Neural crest cell (in vitro differentiated cells): ENCODE data around the gene DNAJC11. TPM values are rescaled to one million over a fixed set of nuclear protein-coding genes. Genes with fewer than 3 reads are reported as not detected.

Experiments
- DNase-seq: peaks from one replicate; pipeline ENCODE4 v3.0.0; 2021; ENCODE audit warnings: low read depth, mixed read lengths, low spot score
- H3K27ac Mint-ChIP-seq: one replicate; pipeline ENCODE4 v1.8.0; 2021; ENCODE audit warnings: mild to moderate bottlenecking, mixed read lengths; ENCODE audit not compliant: unreplicated experiment
- H3K27me3 Mint-ChIP-seq: 2 replicates; pipeline ENCODE4 v1.8.0; 2021; ENCODE audit warnings: low read depth, mild to moderate bottlenecking, mixed read lengths
- H3K36me3 Mint-ChIP-seq: 2 replicates; pipeline ENCODE4 v1.8.0; 2021; ENCODE audit warnings: low read depth, mild to moderate bottlenecking, mixed read lengths
- H3K4me1 Mint-ChIP-seq: 2 replicates; pipeline ENCODE4 v1.8.0; 2021; ENCODE audit warnings: mixed read lengths
- H3K4me3 Mint-ChIP-seq: one replicate; pipeline ENCODE4 v1.8.0; 2021; ENCODE audit warnings: mild to moderate bottlenecking, mixed read lengths
- H3K9me3 Mint-ChIP-seq: 2 replicates; pipeline ENCODE4 v1.8.0; 2021; ENCODE audit warnings: mixed read lengths
- CTCF ChIP-seq: fragments of 200-600 bp; sonication (generic); conservative IDR thresholded peaks from 2 replicates; pipeline ENCODE4 v1.5.0; 2021; ENCODE audit warnings: antibody characterized with exemption, mild to moderate bottlenecking
- total RNA-seq: library from RNA; stranded (reverse); gene quantifications from 2 replicates; pipeline ENCODE4 v1.2.1, GENCODE V29; 2021

DNAJC11 gene
- total RNA-seq, 1 donor from 2014 or later, result 86.6 TPM

- H3K27me3 Mint-ChIP-seq, result no peaks in the 10 kb centered on the region
- no peaks in the 10 kb centered on the region for H3K9me3 Mint-ChIP-seq
- no peak for TF ChIP-seq CTCF
Measured at GRCh38 chr1:6660415-6661049, 41.1 kb downstream of the DNAJC11 start.

GRCh38 chr1:6658359-6659060 is 43.1 kb downstream of the DNAJC11 start:
- Mint-ChIP-seq H3K4me3 (no peak overlapping the region), H3K27ac (no peak overlapping the region), H3K9me3 (no peaks in the 10 kb centered on the region), H3K36me3 (peaks cover 10% of the 10 kb centered on the region), H3K27me3 (no peaks in the 10 kb centered on the region), H3K4me1 (peaks cover 8% of the 10 kb centered on the region)
- no peak for DNase-seq
- TF ChIP-seq CTCF, result no peak

More at GRCh38 chr1:6660415-6661049, 41.1 kb downstream of the DNAJC11 start:
- no peak overlapping the region for H3K4me3 Mint-ChIP-seq
- H3K36me3 Mint-ChIP-seq, result peaks cover 12% of the 10 kb centered on the region
- no peak for DNase-seq
- no peak overlapping the region for H3K27ac Mint-ChIP-seq
- no peaks in the 10 kb centered on the region for H3K4me1 Mint-ChIP-seq

GRCh38 chr1:6657138-6657537 is 44.5 kb downstream of the DNAJC11 start:
- no peaks in the 10 kb centered on the region for H3K27me3 Mint-ChIP-seq
- DNase-seq, result no peak
- peaks cover 13% of the 10 kb centered on the region for H3K4me1 Mint-ChIP-seq
- H3K4me3 Mint-ChIP-seq, result no peak overlapping the region
- no peaks in the 10 kb centered on the region for H3K9me3 Mint-ChIP-seq
- H3K27ac Mint-ChIP-seq, result no peak overlapping the region
- no peak for TF ChIP-seq CTCF
- peaks cover 6% of the 10 kb centered on the region for H3K36me3 Mint-ChIP-seq

- Mint-ChIP-seq H3K36me3 (peaks cover 4% of the 10 kb centered on the region), H3K27ac (no peak overlapping the region)
- no peak for TF ChIP-seq CTCF
Measured at GRCh38 chr1:6653436-6654290, 48.0 kb downstream of the DNAJC11 start.

GRCh38 chr1:6652986-6653385 is 48.6 kb downstream of the DNAJC11 start:
- peaks cover 13% of the 10 kb centered on the region for H3K4me1 Mint-ChIP-seq
- H3K4me3 Mint-ChIP-seq, result no peak overlapping the region
- H3K9me3 Mint-ChIP-seq, result no peaks in the 10 kb centered on the region
- no peak overlapping the region for H3K27ac Mint-ChIP-seq
- peaks cover 4% of the 10 kb centered on the region for H3K36me3 Mint-ChIP-seq
- no peaks in the 10 kb centered on the region for H3K27me3 Mint-ChIP-seq
- DNase-seq, result no peak
- no peak for TF ChIP-seq CTCF

More at GRCh38 chr1:6653436-6654290, 48.0 kb downstream of the DNAJC11 start:
- DNase-seq, result no peak
- Mint-ChIP-seq H3K27me3 (no peaks in the 10 kb centered on the region), H3K4me1 (peaks cover 13% of the 10 kb centered on the region), H3K9me3 (no peaks in the 10 kb centered on the region), H3K4me3 (no peak overlapping the region)
